ENCODE data around the gene LCN9.

The LCN9 gene

GRCh38 chr9:135647884-135648283 is 15.2 kb upstream of the LCN9 start:
- no peak for TF ChIP-seq CTCF (IDR thresholded peaks at IDR 0.05; ENCODE audit: low read depth, low read length, missing control alignments)
- no peak overlapping the region for H3K4me3 ChIP-seq (ENCODE audit: low read depth, low read length)
- no peak for DNase-seq (ENCODE audit: low read depth)
- in situ Hi-C loops (cut with HindIII; ENCODE audit: low sequenced_read_pairs) = no loop called here

GRCh38 chr9:135648494-135649410 is 14.4 kb upstream of the LCN9 start:
- in situ Hi-C loops (cut with HindIII; ENCODE audit: low sequenced_read_pairs) = no loop called here
- H3K4me3 ChIP-seq (ENCODE audit: low read depth, low read length) = no peak overlapping the region
- TF ChIP-seq CTCF (IDR thresholded peaks at IDR 0.05; ENCODE audit: low read depth, low read length, missing control alignments) = no peak
- no peak for DNase-seq (ENCODE audit: low read depth)

GRCh38 chr9:135649508-135649907 is 13.6 kb upstream of the LCN9 start:
- no peak for TF ChIP-seq CTCF (IDR thresholded peaks at IDR 0.05; ENCODE audit: low read depth, low read length, missing control alignments)
- in situ Hi-C loops (cut with HindIII; ENCODE audit: low sequenced_read_pairs) = no loop called here
- no peak for DNase-seq (ENCODE audit: low read depth)
- H3K4me3 ChIP-seq (ENCODE audit: low read depth, low read length) = no peak overlapping the region

- DNase-seq (ENCODE audit: low read depth) = no peak
- H3K4me3 ChIP-seq (ENCODE audit: low read depth, low read length) = no peak overlapping the region
- TF ChIP-seq CTCF (IDR thresholded peaks at IDR 0.05; ENCODE audit: low read depth, low read length, missing control alignments) = no peak
- in situ Hi-C loops (cut with HindIII; ENCODE audit: low sequenced_read_pairs) = loop anchor here (10.0 kb wide), 1 partner anchor 64 kb away; no protein-coding TSS in a partner anchor
Observed at GRCh38 chr9:135650408-135650807, 12.7 kb upstream of the LCN9 start.

- in situ Hi-C loops (cut with HindIII; ENCODE audit: low sequenced_read_pairs) = loop anchor here (5.0 to 10.0 kb wide), 2 partner anchors 59 to 88 kb away; no protein-coding TSS in a partner anchor
Observed at GRCh38 chr9:135655317-135655716, 7.8 kb upstream of the LCN9 start.

GRCh38 chr9:135657416-135657815 is 5.7 kb upstream of the LCN9 start:
- in situ Hi-C loops (cut with HindIII; ENCODE audit: low sequenced_read_pairs) = loop anchor here (5.0 to 10.0 kb wide), 2 partner anchors 57 to 90 kb away; no protein-coding TSS in a partner anchor
- no peak overlapping the region for H3K4me3 ChIP-seq (ENCODE audit: low read depth, low read length)
- DNase-seq (ENCODE audit: low read depth) = no peak
- no peak for TF ChIP-seq CTCF (IDR thresholded peaks at IDR 0.05; ENCODE audit: low read depth, low read length, missing control alignments)

More at GRCh38 chr9:135655317-135655716, 7.8 kb upstream of the LCN9 start:
- DNase-seq (ENCODE audit: low read depth) = no peak
- no peak overlapping the region for H3K4me3 ChIP-seq (ENCODE audit: low read depth, low read length)
- TF ChIP-seq CTCF (IDR thresholded peaks at IDR 0.05; ENCODE audit: low read depth, low read length, missing control alignments) = no peak
